ENCODE measurements around the gene CAMKK1.

- TF ChIP-seq ZNF8 (CRISPR knock-in tag; IDR thresholded peaks at IDR 0.05) (no peak), GLIS3 (CRISPR knock-in tag; IDR thresholded peaks at IDR 0.05) (no peak), ISL1 (CRISPR knock-in tag; IDR thresholded peaks at IDR 0.05) (no peak), PATZ1 (CRISPR knock-in tag; IDR thresholded peaks at IDR 0.05; ENCODE audit: borderline replicate concordance) (no peak), ZNF565 (CRISPR knock-in tag; conservative IDR thresholded peaks at IDR 0.05; ENCODE audit: low read depth) (no peak), OSR1 (CRISPR knock-in tag; IDR thresholded peaks at IDR 0.05) (no peak), TCF4 (CRISPR knock-in tag; IDR thresholded peaks at IDR 0.05; ENCODE audit: borderline replicate concordance) (no peak), ZNF70 (CRISPR knock-in tag; IDR thresholded peaks at IDR 0.05) (no peak), CREB5 (CRISPR knock-in tag; IDR thresholded peaks at IDR 0.05; ENCODE audit: low read depth) (no peak)
These were observed 10.6 kb downstream of the CAMKK1 start for GRCh38 chr17:3882276-3882675.
